GM12873 (cell line): ENCODE measurements around the gene G6PC2.

ENCODE experiments used
- CTCF ChIP-seq: IDR thresholded peaks from 2 replicates; pipeline ENCODE4 v1.5.1; 2012; ENCODE audit warnings: low read depth, mild to moderate bottlenecking, moderate library complexity, low read length, control low read depth; ENCODE audit not compliant: insufficient read depth; ENCODE audit errors: missing control alignments

Gene G6PC2

DNA sequence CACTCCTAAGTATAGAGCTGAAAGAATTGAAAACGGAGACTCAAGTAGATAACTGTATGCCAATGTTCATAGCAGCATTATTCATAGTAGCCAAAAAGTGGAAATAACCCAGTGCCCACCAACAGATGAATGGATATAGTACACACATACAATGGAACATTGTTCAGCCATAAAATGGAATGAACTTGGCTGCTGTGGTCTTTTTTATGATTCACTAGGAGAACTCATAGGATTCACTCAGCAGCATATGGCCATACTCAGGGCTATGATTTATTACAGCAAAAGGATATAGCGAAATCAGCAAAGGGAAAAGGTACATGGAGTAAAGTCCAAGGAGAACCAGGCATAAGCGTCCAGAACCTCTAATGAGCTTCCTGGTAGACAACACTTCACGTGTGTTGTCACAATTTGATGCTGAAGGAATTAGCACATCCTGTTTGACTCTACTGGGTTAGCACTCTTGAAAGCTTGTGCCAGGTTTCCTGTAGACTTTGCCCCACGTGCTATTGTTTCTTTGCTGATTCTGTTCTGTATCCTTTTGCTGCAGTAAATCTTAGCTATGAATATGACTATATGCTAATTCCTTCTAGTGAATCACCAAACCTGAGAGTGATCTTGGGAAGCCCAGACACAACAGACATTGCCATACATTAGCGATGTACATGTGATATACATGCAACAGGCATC, 26.6 kb upstream of the G6PC2 start:
- no peak for TF ChIP-seq CTCF

- no peak for TF ChIP-seq CTCF
Measured at GRCh38 chr2:168884975-168885374, 16.1 kb upstream of the G6PC2 start.

DNA sequence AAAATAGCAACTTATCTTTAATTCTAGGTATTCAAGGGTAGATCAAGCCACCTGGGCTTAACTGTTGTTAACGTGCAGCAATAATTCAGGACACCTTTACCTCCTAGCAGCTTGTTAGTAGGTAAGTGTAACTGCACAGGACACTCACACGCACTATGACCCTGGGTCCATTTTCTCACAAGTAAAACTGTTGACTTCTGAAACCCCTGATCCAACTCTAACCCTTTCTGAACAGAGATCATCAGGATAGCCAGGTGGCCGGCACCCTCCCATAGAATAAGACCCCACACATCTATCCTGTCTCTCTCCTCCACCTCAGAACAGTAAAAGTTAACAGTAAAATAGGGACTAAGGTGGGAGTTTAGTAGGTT, 11.5 kb upstream of the G6PC2 start:
- no peak for TF ChIP-seq CTCF

GRCh38 chr2:168890006-168890782, 10.9 kb upstream of the G6PC2 start, which contains the start of gene SPC25:
Gene SPC25 (minus strand): TSS chr2:168890430. CDS start chr2:168889519, 911 bp downstream.
- no peak for TF ChIP-seq CTCF

DNA sequence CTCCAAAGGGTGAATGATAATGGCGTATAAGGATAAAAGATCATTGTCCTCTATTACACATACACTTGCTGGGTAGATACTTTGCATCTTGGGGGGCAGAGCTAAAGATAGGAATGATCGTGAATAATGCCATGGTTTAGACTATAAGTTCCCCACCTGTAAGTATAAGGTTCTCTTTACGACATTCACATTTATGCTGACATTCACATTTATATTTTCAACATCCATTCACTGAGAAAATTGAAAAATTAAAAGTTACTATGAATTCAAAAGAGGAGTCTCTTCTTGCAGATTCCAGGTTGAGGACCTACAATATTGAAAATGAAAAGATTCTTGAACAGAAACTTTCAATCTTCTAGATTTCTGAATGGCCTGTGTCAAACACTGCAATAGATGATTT, 8.8 kb upstream of the G6PC2 start:
- TF ChIP-seq CTCF, result no peak

DNA sequence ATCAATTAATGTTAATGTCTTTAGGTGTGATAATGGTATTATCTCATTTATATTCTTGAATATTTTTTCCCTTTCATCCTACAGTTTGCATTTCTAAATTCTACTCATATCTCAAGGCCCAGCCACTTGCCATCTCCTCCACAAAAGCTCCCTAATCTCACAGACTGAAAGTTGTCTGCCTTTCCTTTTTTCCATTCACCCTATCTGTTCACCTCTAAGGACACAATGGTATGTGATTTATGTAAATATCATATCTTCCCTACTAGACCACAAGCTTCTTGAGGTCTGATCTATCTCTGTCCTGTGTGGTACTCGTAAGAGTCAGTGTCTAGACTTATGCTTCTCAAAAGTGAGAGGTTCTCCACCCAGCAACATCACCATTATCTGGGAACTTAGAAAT, 7.0 kb upstream of the G6PC2 start:
- TF ChIP-seq CTCF, result no peak

GRCh38 chr2:168894720-168895119, 6.4 kb upstream of the G6PC2 start:
- TF ChIP-seq CTCF, result no peak
